GM18508 (cell line): ENCODE data around the gene HRK.

Source experiments
- ATAC-seq: cut with Tn5 transposase; IDR thresholded peaks from one replicate; pipeline ENCODE4 v1.9.1; 2021; ENCODE audit warnings: moderate number of reproducible peaks; ENCODE audit not compliant: insufficient read depth, unreplicated experiment

Gene HRK

GRCh38 chr12:116901612-116902011, 20.4 kb upstream of the HRK start:
- no peak for ATAC-seq

GRCh38 chr12:116898669-116899068, 17.4 kb upstream of the HRK start:
- no peak for ATAC-seq

GRCh38 chr12:116897476-116897875, 16.2 kb upstream of the HRK start:
- no peak for ATAC-seq

GRCh38 chr12:116896411-116896924, 15.2 kb upstream of the HRK start:
- ATAC-seq = no peak

- ATAC-seq = no peak
These were observed 13.7 kb upstream of the HRK start for GRCh38 chr12:116894913-116895312.

GRCh38 chr12:116892349-116893140, 11.3 kb upstream of the HRK start:
- ATAC-seq = no peak

- no peak for ATAC-seq
These were observed 9.8 kb upstream of the HRK start for GRCh38 chr12:116891019-116891418.

- ATAC-seq = no peak
These were observed 9.1 kb upstream of the HRK start for GRCh38 chr12:116890330-116890729.

- ATAC-seq = no peak
These were observed 6.7 kb upstream of the HRK start for GRCh38 chr12:116887897-116888296.

GRCh38 chr12:116887244-116887643, 6.0 kb upstream of the HRK start:
- no peak for ATAC-seq

- ATAC-seq = no peak
These were observed 4.2 kb upstream of the HRK start for GRCh38 chr12:116885491-116885890.

- ATAC-seq = no peak
These were observed 3.6 kb upstream of the HRK start for GRCh38 chr12:116884871-116885270.

- ATAC-seq = no peak
These were observed 1.5 kb upstream of the HRK start for GRCh38 chr12:116882742-116883141.

GRCh38 chr12:116881877-116882507, 751 bp upstream of the HRK start:
- no peak for ATAC-seq

GRCh38 chr12:116880817-116881324, 370 bp downstream of the HRK start:
- no peak for ATAC-seq

GRCh38 chr12:116880213-116880816, 926 bp downstream of the HRK start:
- no peak for ATAC-seq

GRCh38 chr12:116879509-116880212, 1.6 kb downstream of the HRK start:
- no peak for ATAC-seq

- ATAC-seq = no peak
These were observed 2.4 kb downstream of the HRK start for GRCh38 chr12:116878567-116879508.

GRCh38 chr12:116876151-116876869, 4.9 kb downstream of the HRK start:
- ATAC-seq = no peak
